ENCODE results near the gene LHFPL3.

Gene LHFPL3

DNA sequence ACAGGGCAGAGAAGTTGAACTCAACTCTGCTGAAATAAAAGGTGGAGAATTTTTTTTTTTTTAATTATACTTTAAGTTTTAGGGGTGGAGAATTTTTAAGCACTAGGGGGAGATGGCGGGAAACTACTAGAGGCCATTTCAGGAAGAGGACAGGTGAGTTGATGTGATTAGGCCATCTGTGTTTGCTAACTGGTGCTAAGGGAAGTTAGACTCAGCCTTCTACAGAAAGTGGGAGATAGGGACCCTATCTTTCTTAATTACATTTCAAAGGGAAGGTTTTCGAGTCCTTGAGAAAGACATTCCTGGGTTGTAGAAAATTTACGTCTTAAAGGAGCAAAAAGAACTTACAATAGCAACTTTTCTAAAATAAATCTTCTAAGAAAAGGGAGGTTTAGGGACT is 124.8 kb downstream of the LHFPL3 start:
- Histone ChIP-seq H3K4me3 (ENCODE audit: insufficient read depth, low read depth, low read length, poor library complexity, severe bottlenecking) (no peak overlapping the region), H3K27ac (ENCODE audit: insufficient read depth, low read length, poor library complexity, severe bottlenecking) (no peak overlapping the region), H3K36me3 (ENCODE audit: control insufficient read depth, insufficient read depth, low read length) (no peaks in the 10 kb centered on the region), H3K27me3 (replicated peaks; ENCODE audit: control insufficient read depth, insufficient read depth, low read length, poor library complexity, severe bottlenecking) (no peaks in the 10 kb centered on the region), H3K9me3 (ENCODE audit: control insufficient read depth, low read length) (no peaks in the 10 kb centered on the region), H3K4me1 (ENCODE audit: control insufficient read depth, insufficient read depth, low read length, poor library complexity, severe bottlenecking) (no peaks in the 10 kb centered on the region)
- DNase-seq = no peak

GRCh38 chr7:104458875-104459274 is 130.5 kb downstream of the LHFPL3 start:
- H3K4me1 ChIP-seq (ENCODE audit: control insufficient read depth, insufficient read depth, low read length, poor library complexity, severe bottlenecking) = no peaks in the 10 kb centered on the region
- H3K36me3 ChIP-seq (ENCODE audit: control insufficient read depth, insufficient read depth, low read length) = no peaks in the 10 kb centered on the region
- no peak overlapping the region for H3K4me3 ChIP-seq (ENCODE audit: insufficient read depth, low read depth, low read length, poor library complexity, severe bottlenecking)
- no peak overlapping the region for H3K27ac ChIP-seq (ENCODE audit: insufficient read depth, low read length, poor library complexity, severe bottlenecking)
- H3K9me3 ChIP-seq (ENCODE audit: control insufficient read depth, low read length) = no peaks in the 10 kb centered on the region
- H3K27me3 ChIP-seq (replicated peaks; ENCODE audit: control insufficient read depth, insufficient read depth, low read length, poor library complexity, severe bottlenecking) = no peaks in the 10 kb centered on the region
- DNase-seq = no peak

GRCh38 chr7:104469166-104469820 is 140.9 kb downstream of the LHFPL3 start:
- Histone ChIP-seq H3K4me3 (ENCODE audit: insufficient read depth, low read depth, low read length, poor library complexity, severe bottlenecking) (no peak overlapping the region), H3K4me1 (ENCODE audit: control insufficient read depth, insufficient read depth, low read length, poor library complexity, severe bottlenecking) (no peaks in the 10 kb centered on the region), H3K27me3 (replicated peaks; ENCODE audit: control insufficient read depth, insufficient read depth, low read length, poor library complexity, severe bottlenecking) (no peaks in the 10 kb centered on the region), H3K9me3 (ENCODE audit: control insufficient read depth, low read length) (no peaks in the 10 kb centered on the region), H3K36me3 (ENCODE audit: control insufficient read depth, insufficient read depth, low read length) (no peaks in the 10 kb centered on the region), H3K27ac (ENCODE audit: insufficient read depth, low read length, poor library complexity, severe bottlenecking) (no peak overlapping the region)
- DNase-seq = no peak

DNA sequence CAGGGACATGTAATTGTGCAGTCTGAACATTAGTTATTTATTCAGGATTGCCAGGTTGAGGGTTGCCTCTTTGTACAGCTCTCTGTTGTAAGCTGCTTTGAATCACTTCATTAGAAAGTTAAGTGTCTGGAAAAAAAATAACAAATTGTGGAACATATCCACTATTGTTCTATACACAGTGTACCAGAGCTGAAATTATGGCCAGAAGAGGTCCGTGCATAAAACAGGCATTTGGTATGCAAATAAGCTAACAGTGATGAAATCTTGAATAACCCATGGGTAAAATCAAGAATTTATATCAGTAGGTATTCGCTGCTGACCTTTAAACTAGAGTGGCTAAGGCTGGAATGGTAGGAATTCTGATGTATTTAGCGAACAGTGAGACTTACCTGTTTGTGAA is 152.1 kb downstream of the LHFPL3 start:
- Histone ChIP-seq H3K27me3 (replicated peaks; ENCODE audit: control insufficient read depth, insufficient read depth, low read length, poor library complexity, severe bottlenecking) (no peaks in the 10 kb centered on the region), H3K4me3 (ENCODE audit: insufficient read depth, low read depth, low read length, poor library complexity, severe bottlenecking) (no peak overlapping the region), H3K36me3 (ENCODE audit: control insufficient read depth, insufficient read depth, low read length) (no peaks in the 10 kb centered on the region), H3K9me3 (ENCODE audit: control insufficient read depth, low read length) (no peaks in the 10 kb centered on the region), H3K27ac (ENCODE audit: insufficient read depth, low read length, poor library complexity, severe bottlenecking) (no peak overlapping the region), H3K4me1 (ENCODE audit: control insufficient read depth, insufficient read depth, low read length, poor library complexity, severe bottlenecking) (no peaks in the 10 kb centered on the region)
- DNase-seq = no peak

- Histone ChIP-seq H3K36me3 (ENCODE audit: control insufficient read depth, insufficient read depth, low read length) (no peaks in the 10 kb centered on the region), H3K27me3 (replicated peaks; ENCODE audit: control insufficient read depth, insufficient read depth, low read length, poor library complexity, severe bottlenecking) (no peaks in the 10 kb centered on the region), H3K9me3 (ENCODE audit: control insufficient read depth, low read length) (no peaks in the 10 kb centered on the region), H3K4me3 (ENCODE audit: insufficient read depth, low read depth, low read length, poor library complexity, severe bottlenecking) (no peak overlapping the region), H3K27ac (ENCODE audit: insufficient read depth, low read length, poor library complexity, severe bottlenecking) (no peak overlapping the region), H3K4me1 (ENCODE audit: control insufficient read depth, insufficient read depth, low read length, poor library complexity, severe bottlenecking) (no peaks in the 10 kb centered on the region)
- DNase-seq = no peak
These were observed 154.1 kb downstream of the LHFPL3 start for GRCh38 chr7:104482362-104483037.

- Histone ChIP-seq H3K27me3 (replicated peaks; ENCODE audit: control insufficient read depth, insufficient read depth, low read length, poor library complexity, severe bottlenecking) (no peaks in the 10 kb centered on the region), H3K36me3 (ENCODE audit: control insufficient read depth, insufficient read depth, low read length) (no peaks in the 10 kb centered on the region), H3K4me3 (ENCODE audit: insufficient read depth, low read depth, low read length, poor library complexity, severe bottlenecking) (no peak overlapping the region), H3K27ac (ENCODE audit: insufficient read depth, low read length, poor library complexity, severe bottlenecking) (no peak overlapping the region), H3K9me3 (ENCODE audit: control insufficient read depth, low read length) (no peaks in the 10 kb centered on the region), H3K4me1 (ENCODE audit: control insufficient read depth, insufficient read depth, low read length, poor library complexity, severe bottlenecking) (no peaks in the 10 kb centered on the region)
- DNase-seq = no peak
These were observed 158.5 kb downstream of the LHFPL3 start for GRCh38 chr7:104486931-104487330.

- no peaks in the 10 kb centered on the region for H3K27me3 ChIP-seq (replicated peaks; ENCODE audit: control insufficient read depth, insufficient read depth, low read length, poor library complexity, severe bottlenecking)
- no peaks in the 10 kb centered on the region for H3K36me3 ChIP-seq (ENCODE audit: control insufficient read depth, insufficient read depth, low read length)
- no peak for DNase-seq
- no peaks in the 10 kb centered on the region for H3K4me1 ChIP-seq (ENCODE audit: control insufficient read depth, insufficient read depth, low read length, poor library complexity, severe bottlenecking)
- H3K9me3 ChIP-seq (ENCODE audit: control insufficient read depth, low read length) = no peaks in the 10 kb centered on the region
- H3K27ac ChIP-seq (ENCODE audit: insufficient read depth, low read length, poor library complexity, severe bottlenecking) = no peak overlapping the region
- no peak overlapping the region for H3K4me3 ChIP-seq (ENCODE audit: insufficient read depth, low read depth, low read length, poor library complexity, severe bottlenecking)
These were observed 159.2 kb downstream of the LHFPL3 start for GRCh38 chr7:104487642-104488041.

- Histone ChIP-seq H3K4me3 (ENCODE audit: insufficient read depth, low read depth, low read length, poor library complexity, severe bottlenecking) (no peak overlapping the region), H3K36me3 (ENCODE audit: control insufficient read depth, insufficient read depth, low read length) (no peaks in the 10 kb centered on the region), H3K27ac (ENCODE audit: insufficient read depth, low read length, poor library complexity, severe bottlenecking) (no peak overlapping the region), H3K4me1 (ENCODE audit: control insufficient read depth, insufficient read depth, low read length, poor library complexity, severe bottlenecking) (no peaks in the 10 kb centered on the region), H3K27me3 (replicated peaks; ENCODE audit: control insufficient read depth, insufficient read depth, low read length, poor library complexity, severe bottlenecking) (no peaks in the 10 kb centered on the region), H3K9me3 (ENCODE audit: control insufficient read depth, low read length) (no peaks in the 10 kb centered on the region)
- no peak for DNase-seq
These were observed 169.1 kb downstream of the LHFPL3 start for GRCh38 chr7:104497379-104497967.

DNA sequence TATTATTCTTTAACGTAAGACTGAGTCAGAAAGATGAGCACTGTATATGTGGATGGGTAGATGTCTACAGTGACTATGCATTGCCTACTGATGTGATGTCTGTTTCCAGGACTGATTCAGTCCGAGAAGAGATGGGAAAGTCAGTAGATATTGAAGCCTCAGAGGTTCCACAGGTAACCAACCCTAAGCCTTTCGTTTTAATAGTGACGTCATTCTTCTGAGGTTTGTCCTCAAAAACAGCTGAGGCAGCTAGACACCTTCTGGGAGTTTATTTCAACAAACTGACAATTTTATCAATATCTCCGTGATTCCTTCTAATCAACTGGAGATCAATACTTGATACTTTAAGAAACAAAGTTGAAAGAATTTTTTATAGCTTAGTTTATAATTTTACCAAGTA is 171.6 kb downstream of the LHFPL3 start:
- Histone ChIP-seq H3K4me3 (ENCODE audit: insufficient read depth, low read depth, low read length, poor library complexity, severe bottlenecking) (no peak overlapping the region), H3K27ac (ENCODE audit: insufficient read depth, low read length, poor library complexity, severe bottlenecking) (no peak overlapping the region)

DNA sequence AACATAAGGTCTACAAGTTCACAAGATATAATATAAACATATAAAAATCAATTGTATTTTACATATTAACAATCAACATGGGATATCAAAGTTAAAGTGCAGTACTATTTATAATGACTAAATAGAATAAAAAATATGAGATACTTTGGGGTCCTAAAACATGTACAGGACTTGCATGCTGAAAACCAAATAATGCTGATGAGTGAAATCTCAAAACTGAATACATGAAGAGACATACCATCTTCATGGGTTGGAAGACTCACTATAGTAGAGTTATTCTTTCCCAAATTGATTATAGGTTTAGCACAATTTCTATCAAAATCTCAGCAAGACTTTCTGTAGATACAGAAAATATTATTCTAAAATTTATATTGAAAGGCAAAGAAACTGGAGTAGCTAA is 181.5 kb downstream of the LHFPL3 start:
- Histone ChIP-seq H3K36me3 (ENCODE audit: control insufficient read depth, insufficient read depth, low read length) (no peaks in the 10 kb centered on the region), H3K9me3 (ENCODE audit: control insufficient read depth, low read length) (no peaks in the 10 kb centered on the region), H3K27ac (ENCODE audit: insufficient read depth, low read length, poor library complexity, severe bottlenecking) (no peak overlapping the region), H3K27me3 (replicated peaks; ENCODE audit: control insufficient read depth, insufficient read depth, low read length, poor library complexity, severe bottlenecking) (no peaks in the 10 kb centered on the region), H3K4me3 (ENCODE audit: insufficient read depth, low read depth, low read length, poor library complexity, severe bottlenecking) (no peak overlapping the region), H3K4me1 (ENCODE audit: control insufficient read depth, insufficient read depth, low read length, poor library complexity, severe bottlenecking) (no peaks in the 10 kb centered on the region)
- DNase-seq = no peak

More for the DNA sequence above, 171.6 kb downstream of the LHFPL3 start:
- Histone ChIP-seq H3K36me3 (ENCODE audit: control insufficient read depth, insufficient read depth, low read length) (no peaks in the 10 kb centered on the region), H3K27me3 (replicated peaks; ENCODE audit: control insufficient read depth, insufficient read depth, low read length, poor library complexity, severe bottlenecking) (no peaks in the 10 kb centered on the region), H3K4me1 (ENCODE audit: control insufficient read depth, insufficient read depth, low read length, poor library complexity, severe bottlenecking) (no peaks in the 10 kb centered on the region), H3K9me3 (ENCODE audit: control insufficient read depth, low read length) (no peaks in the 10 kb centered on the region)
- DNase-seq = no peak

Data from effector memory CD4-positive, alpha-beta T cell (primary cell).